ENCODE data around the gene MYBPH. TPM values are rescaled to one million over a fixed set of nuclear protein-coding genes. Genes with fewer than 3 reads are reported as not detected.

Gene MYBPH
- total and polyA plus RNA-seq, 2 of the 13 experiments (the other 11 are each of a cell fraction or from before 2014, with no cell fraction given): not detected

GRCh38 chr1:203124011-203124410 lies 51.6 kb downstream of the MYBPH start:
- Histone ChIP-seq H3K79me2 (ENCODE audit: insufficient read depth, low read length) (no peaks in the 10 kb centered on the region), H3K27ac (ENCODE audit: extremely low read length, insufficient read depth, low read length) (no peak overlapping the region), H3K9me3 (ENCODE audit: low read length) (no peaks in the 10 kb centered on the region), H4K20me1 (ENCODE audit: insufficient read depth, low read length) (no peaks in the 10 kb centered on the region), H3K9ac (ENCODE audit: insufficient read depth, low read depth, low read length) (no peak overlapping the region), H3K4me3 (replicated peaks in 1 of 3; ENCODE audit: insufficient read depth in 1 of 3, low read depth in 2 of 3, low read length in 3 of 3) (no peak overlapping the region), H3K4me1 (ENCODE audit: insufficient read depth, low read length) (peaks cover 17% of the 10 kb centered on the region; the same call in 1 of the 2 replicates), H2AFZ (ENCODE audit: low read length) (no peak overlapping the region), H3K4me2 (ENCODE audit: low read depth, low read length) (no peak overlapping the region), H3K36me3 (replicated peaks in 1 of 2; ENCODE audit: control insufficient read depth in 1 of 2, insufficient read depth in 2 of 2, low read length in 2 of 2) (no peaks in the 10 kb centered on the region), H3K27me3 (ENCODE audit: control insufficient read depth in 1 of 2, insufficient read depth in 2 of 2, low read length in 2 of 2) (peaks cover 5 to 28% of the 10 kb centered on the region in 2 experiments; a peak in 3 of 5 replicates)
- CTCF ChIA-PET (ENCODE audit: low intra/inter-chr PET ratio, low total read pairs): no interaction called here
- POLR2A ChIA-PET: no interaction called here
- ATAC-seq: no peak
- FAIRE-seq: no peak
- in situ Hi-C loops (cut with HindIII; ENCODE audit: extremely low pct_ligation_motif_present, low pct_unique_long_range_greater_than_20kb): no loop called here
- 2% methylated on average over 5 of the region's 5 CpGs for WGBS (ENCODE audit: low lambda C conversion rate)
- no peak for DNase-seq (ENCODE audit: low spot score)
- intact Hi-C loops (cut with micrococcal nuclease; ENCODE audit: unreplicated experiment): no loop called here
- TF ChIP-seq, protein P1, sequence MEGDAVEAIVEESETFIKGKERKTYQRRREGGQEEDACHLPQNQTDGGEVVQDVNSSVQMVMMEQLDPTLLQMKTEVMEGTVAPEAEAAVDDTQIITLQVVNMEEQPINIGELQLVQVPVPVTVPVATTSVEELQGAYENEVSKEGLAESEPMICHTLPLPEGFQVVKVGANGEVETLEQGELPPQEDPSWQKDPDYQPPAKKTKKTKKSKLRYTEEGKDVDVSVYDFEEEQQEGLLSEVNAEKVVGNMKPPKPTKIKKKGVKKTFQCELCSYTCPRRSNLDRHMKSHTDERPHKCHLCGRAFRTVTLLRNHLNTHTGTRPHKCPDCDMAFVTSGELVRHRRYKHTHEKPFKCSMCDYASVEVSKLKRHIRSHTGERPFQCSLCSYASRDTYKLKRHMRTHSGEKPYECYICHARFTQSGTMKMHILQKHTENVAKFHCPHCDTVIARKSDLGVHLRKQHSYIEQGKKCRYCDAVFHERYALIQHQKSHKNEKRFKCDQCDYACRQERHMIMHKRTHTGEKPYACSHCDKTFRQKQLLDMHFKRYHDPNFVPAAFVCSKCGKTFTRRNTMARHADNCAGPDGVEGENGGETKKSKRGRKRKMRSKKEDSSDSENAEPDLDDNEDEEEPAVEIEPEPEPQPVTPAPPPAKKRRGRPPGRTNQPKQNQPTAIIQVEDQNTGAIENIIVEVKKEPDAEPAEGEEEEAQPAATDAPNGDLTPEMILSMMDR (CRISPR knock-in tag; IDR thresholded peaks at IDR 0.05): no peak
- no peak for TF ChIP-seq IKZF1 (IDR thresholded peaks at IDR 0.05)
- no peak for TF ChIP-seq ZNF225 (CRISPR knock-in tag; IDR thresholded peaks at IDR 0.05)
- no peak for TF ChIP-seq ZNF17 (CRISPR knock-in tag; IDR thresholded peaks at IDR 0.05)
- TF ChIP-seq POLR2AphosphoS2 (IDR thresholded peaks at IDR 0.05; ENCODE audit: low read depth, low read length): no peak
- TF ChIP-seq ZNF30 (CRISPR knock-in tag; IDR thresholded peaks at IDR 0.05): no peak
- no peak for TF ChIP-seq ARNTL (CRISPR knock-in tag; IDR thresholded peaks at IDR 0.05)
- TF ChIP-seq EEA1 (CRISPR knock-in tag; IDR thresholded peaks at IDR 0.05; ENCODE audit: borderline replicate concordance): no peak
- TF ChIP-seq FOXA3 (CRISPR knock-in tag; IDR thresholded peaks at IDR 0.05): no peak
- TF ChIP-seq PCBP2 (optimal IDR thresholded peaks at IDR 0.05; ENCODE audit: low read depth, low read length, poor library complexity, severe bottlenecking): no peak
- no peak for TF ChIP-seq ZNF121 (CRISPR knock-in tag; IDR thresholded peaks at IDR 0.05)
- no peak for TF ChIP-seq NCOA2 (CRISPR knock-in tag; IDR thresholded peaks at IDR 0.05)
- no peak for TF ChIP-seq CEBPB (IDR thresholded peaks at IDR 0.05; ENCODE audit: borderline replicate concordance, low read depth, low read length)
- no peak for TF ChIP-seq FOXM1 (CRISPR knock-in tag; IDR thresholded peaks at IDR 0.05)
- no peak for TF ChIP-seq PCBP1 (IDR thresholded peaks at IDR 0.05; ENCODE audit: borderline replicate concordance, low read depth, low read length)
- TF ChIP-seq ZKSCAN1 (IDR thresholded peaks at IDR 0.05; ENCODE audit: low read length): no peak
- TF ChIP-seq ZSCAN5A (CRISPR knock-in tag; IDR thresholded peaks at IDR 0.05; ENCODE audit: borderline replicate concordance): no peak
- no TSS peak for BruUV-seq (replicated peaks)

Measured in HepG2 (cell line).